Type B pancreatic cell (in vitro differentiated cells): Measurements from ENCODE around the gene HABP4. TPM values are rescaled to one million over a fixed set of nuclear protein-coding genes. Genes with fewer than 3 reads are reported as not detected.

Source experiments
- DNase-seq: peaks from one replicate; pipeline ENCODE4 v3.0.0; 2021; ENCODE audit warnings: mixed read lengths; ENCODE audit not compliant: unreplicated experiment; ENCODE audit errors: extremely low spot score
- H3K27ac Mint-ChIP-seq: 2 replicates; pipeline ENCODE4 v1.8.0; 2021; ENCODE audit warnings: mild to moderate bottlenecking, mixed read lengths
- H3K27me3 Mint-ChIP-seq: 2 replicates; pipeline ENCODE4 v1.8.0; 2021; ENCODE audit warnings: mixed read lengths
- H3K36me3 Mint-ChIP-seq: 2 replicates; pipeline ENCODE4 v1.8.0; 2021; ENCODE audit warnings: mixed read lengths
- H3K4me1 Mint-ChIP-seq: one replicate; pipeline ENCODE4 v1.8.0; 2021; ENCODE audit warnings: mixed read lengths; ENCODE audit not compliant: unreplicated experiment
- H3K4me3 Mint-ChIP-seq: 2 replicates; pipeline ENCODE4 v1.8.0; 2021; ENCODE audit warnings: mild to moderate bottlenecking, mixed read lengths
- H3K9me3 Mint-ChIP-seq: 2 replicates; pipeline ENCODE4 v1.8.0; 2021; ENCODE audit warnings: mixed read lengths
- long read RNA-seq: library from polyadenylated mRNA; unstranded; transcript quantifications from one replicate; pipeline ENCODE4 v2.0.0, GENCODE V29; 2020
- total RNA-seq: library from RNA; stranded (reverse); gene quantifications from 2 replicates; pipeline ENCODE4 v1.2.1, GENCODE V29; 2021; ENCODE audit warnings: low replicate concordance
- TF ChIP-seq, protein P1 (sequence below): fragments of 200-600 bp; sonication (generic); conservative IDR thresholded peaks from 2 replicates; pipeline ENCODE4 v1.5.0; 2021; ENCODE audit warnings: antibody characterized with exemption, mild to moderate bottlenecking

The HABP4 gene, protein sequence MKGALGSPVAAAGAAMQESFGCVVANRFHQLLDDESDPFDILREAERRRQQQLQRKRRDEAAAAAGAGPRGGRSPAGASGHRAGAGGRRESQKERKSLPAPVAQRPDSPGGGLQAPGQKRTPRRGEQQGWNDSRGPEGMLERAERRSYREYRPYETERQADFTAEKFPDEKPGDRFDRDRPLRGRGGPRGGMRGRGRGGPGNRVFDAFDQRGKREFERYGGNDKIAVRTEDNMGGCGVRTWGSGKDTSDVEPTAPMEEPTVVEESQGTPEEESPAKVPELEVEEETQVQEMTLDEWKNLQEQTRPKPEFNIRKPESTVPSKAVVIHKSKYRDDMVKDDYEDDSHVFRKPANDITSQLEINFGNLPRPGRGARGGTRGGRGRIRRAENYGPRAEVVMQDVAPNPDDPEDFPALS
- 10.1 and 19.4 TPM in 2 replicates for total RNA-seq
- long read RNA-seq, partial matches to known transcripts = 0 of 1 reads
- long read RNA-seq, other reads (novel, unspliced or antisense) = 0 of 1 reads

DNA sequence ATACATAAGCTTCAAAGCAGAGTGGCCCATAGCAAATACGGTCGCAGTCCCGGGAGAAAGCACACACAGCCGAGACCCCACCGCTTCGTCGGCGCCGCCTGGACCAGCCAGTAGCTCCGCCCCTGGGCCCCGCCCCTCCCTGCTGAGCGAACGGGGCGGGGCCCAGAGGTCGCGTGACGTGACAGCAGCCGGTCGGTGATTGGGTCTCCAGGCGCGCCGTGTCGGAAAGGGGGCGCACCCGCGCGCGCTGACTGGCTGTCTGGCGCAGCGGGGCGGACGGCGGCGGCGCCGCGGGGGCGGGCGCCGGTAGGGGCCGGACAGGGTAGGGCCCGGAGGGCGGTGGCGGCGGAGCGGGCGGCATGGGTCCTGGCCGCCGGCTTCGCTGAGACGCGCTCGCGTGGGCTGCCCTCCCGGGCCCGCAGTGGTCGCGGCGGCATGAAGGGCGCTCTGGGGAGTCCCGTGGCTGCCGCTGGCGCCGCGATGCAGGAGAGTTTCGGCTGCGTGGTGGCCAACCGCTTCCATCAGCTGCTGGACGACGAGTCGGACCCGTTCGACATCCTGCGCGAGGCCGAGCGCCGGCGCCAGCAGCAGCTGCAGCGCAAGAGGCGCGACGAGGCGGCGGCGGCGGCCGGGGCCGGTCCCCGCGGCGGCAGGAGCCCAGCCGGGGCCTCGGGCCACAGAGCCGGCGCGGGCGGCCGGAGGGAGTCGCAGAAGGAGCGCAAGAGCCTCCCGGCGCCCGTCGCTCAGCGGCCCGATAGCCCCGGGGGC, at the start of gene HABP4:
Gene HABP4, plus strand, starts transcription at position 325 of the 768 bp plus-strand sequence. Its CDS starts 111 bp downstream, at position 436.
- DNase-seq = peak; percentile 97
- Mint-ChIP-seq H3K27ac (peak within 1 kb of the TSS; percentile 92), H3K9me3 (no peaks in the 10 kb centered on the region), H3K4me1 (peaks cover 17% of the 10 kb centered on the region), H3K36me3 (no peaks in the 10 kb centered on the region), H3K4me3 (peak within 1 kb of the TSS; percentile 94), H3K27me3 (peaks cover 11% of the 10 kb centered on the region)
- TF ChIP-seq, protein P1, sequence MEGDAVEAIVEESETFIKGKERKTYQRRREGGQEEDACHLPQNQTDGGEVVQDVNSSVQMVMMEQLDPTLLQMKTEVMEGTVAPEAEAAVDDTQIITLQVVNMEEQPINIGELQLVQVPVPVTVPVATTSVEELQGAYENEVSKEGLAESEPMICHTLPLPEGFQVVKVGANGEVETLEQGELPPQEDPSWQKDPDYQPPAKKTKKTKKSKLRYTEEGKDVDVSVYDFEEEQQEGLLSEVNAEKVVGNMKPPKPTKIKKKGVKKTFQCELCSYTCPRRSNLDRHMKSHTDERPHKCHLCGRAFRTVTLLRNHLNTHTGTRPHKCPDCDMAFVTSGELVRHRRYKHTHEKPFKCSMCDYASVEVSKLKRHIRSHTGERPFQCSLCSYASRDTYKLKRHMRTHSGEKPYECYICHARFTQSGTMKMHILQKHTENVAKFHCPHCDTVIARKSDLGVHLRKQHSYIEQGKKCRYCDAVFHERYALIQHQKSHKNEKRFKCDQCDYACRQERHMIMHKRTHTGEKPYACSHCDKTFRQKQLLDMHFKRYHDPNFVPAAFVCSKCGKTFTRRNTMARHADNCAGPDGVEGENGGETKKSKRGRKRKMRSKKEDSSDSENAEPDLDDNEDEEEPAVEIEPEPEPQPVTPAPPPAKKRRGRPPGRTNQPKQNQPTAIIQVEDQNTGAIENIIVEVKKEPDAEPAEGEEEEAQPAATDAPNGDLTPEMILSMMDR = no peak

DNA sequence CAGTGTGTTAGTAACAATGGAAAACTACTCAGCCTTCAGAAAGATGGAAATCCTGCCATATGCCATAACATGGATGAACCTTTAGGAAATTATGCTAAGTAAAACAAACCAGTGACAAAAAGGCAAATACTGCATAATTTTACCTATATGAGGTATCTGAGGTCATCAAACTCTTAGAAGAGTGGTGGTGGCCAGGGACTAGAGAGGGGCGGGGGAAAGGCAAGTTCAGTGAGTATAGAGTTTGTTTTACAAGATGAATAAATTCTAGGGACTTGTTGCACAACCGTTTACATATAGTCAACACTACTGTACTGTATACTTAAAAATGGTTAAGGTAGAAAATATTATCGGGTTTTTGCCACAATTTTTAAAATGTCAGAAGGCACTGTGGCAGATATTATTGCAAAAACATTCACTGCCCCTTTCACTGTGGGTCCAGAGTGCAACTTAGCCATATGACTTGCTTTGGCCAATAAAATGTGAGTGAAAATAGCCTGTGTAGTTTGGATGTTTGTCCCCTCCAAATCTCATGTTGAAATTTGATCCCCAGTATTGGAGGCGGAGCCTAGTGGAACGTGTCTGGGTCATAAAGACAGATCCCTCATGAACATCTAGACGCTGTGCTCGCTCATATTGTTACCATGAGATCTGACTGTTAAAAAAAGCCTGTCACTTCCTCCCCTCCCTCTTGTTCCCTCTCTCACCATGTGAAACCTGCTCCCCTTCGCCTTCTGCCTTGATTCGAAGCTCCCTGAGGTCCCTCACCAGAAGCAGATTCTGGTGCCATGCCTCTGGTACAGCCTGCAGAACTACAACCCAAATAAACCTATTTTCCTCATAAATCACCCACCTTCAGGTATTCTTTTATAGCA, 41.3 kb upstream of the HABP4 start:
- H3K4me3 Mint-ChIP-seq = no peak overlapping the region
- H3K4me1 Mint-ChIP-seq = no peaks in the 10 kb centered on the region
- no peak for DNase-seq
- H3K27ac Mint-ChIP-seq = no peak overlapping the region
- H3K36me3 Mint-ChIP-seq = peaks cover 10% of the 10 kb centered on the region
- no peaks in the 10 kb centered on the region for H3K27me3 Mint-ChIP-seq
- TF ChIP-seq, protein P1 = no peak
- H3K9me3 Mint-ChIP-seq = no peaks in the 10 kb centered on the region

DNA sequence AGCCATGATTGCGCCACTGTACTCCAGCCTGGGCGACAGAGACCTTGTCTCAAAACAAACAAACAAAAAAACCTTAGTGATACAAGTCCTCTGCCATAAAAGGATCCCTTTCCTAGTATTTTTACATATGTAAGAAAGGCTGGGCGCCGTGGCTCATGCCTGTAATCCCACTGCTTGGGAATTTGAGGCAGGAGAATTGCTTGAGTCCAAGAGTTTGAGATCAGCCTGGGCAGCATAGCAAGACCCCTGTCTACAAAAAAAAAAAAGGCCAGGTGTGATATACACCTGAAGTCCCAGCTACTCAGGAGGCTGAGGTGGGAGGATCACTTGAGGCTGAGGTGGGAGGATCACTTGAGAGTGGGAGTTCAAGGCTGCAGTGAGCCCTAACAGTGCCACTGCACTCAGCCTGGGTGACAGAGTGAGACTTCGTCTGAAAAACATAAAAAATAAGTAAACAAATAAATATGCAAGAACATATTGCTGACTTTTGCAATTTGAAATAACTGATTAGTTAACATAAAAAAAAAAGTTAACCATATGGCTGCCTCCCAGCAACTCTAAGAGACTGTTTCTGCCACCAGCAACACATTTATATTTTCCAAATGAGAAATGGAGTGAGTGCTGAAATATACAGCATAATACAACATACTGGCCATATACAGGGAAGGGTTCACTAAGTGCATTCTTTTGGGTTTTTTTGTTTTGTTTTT, 38.7 kb upstream of the HABP4 start:
- TF ChIP-seq, protein P1 = no peak
- H3K9me3 Mint-ChIP-seq = no peaks in the 10 kb centered on the region
- no peak overlapping the region for H3K27ac Mint-ChIP-seq
- H3K27me3 Mint-ChIP-seq = no peaks in the 10 kb centered on the region
- no peak for DNase-seq
- H3K4me3 Mint-ChIP-seq = no peak overlapping the region
- peaks cover 10% of the 10 kb centered on the region for H3K36me3 Mint-ChIP-seq
- no peaks in the 10 kb centered on the region for H3K4me1 Mint-ChIP-seq

DNA sequence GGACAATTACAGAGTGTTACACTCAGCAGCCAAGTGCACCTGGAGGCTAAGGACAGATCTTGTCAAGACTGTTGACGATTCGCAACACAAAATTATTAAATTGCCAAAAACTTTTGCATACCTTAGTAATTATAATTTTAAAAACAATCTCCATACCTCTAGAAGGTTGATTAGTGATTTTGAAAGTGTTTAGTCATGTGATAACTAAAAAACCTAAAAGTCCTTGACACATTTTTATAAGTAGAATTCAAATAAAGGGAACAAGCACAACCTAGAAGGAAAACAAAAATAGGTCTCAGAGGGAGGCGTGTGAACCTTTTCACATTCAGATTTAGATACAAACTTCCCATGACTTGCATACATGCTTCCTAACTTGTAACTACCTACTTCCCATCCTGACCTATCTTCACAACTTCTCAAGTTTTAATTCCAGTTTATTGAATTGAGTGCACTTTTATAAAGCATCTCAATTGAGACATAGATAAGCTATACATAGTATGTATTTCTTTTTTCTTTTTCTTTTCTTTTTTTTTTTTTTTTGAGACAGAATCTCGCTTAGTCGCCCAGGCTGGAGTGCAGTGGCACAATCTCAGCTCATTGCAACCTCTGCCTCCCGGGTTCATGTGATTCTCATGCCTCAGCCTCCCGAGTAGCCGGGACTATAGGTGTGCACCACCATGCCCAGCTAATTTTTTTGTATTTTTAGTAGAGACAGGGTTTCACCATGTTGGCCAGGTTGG, 37.6 kb upstream of the HABP4 start:
- no peak for DNase-seq
- Mint-ChIP-seq H3K27me3 (no peaks in the 10 kb centered on the region), H3K4me1 (peaks cover 7% of the 10 kb centered on the region), H3K4me3 (no peak overlapping the region), H3K27ac (no peak overlapping the region), H3K36me3 (peaks cover 11% of the 10 kb centered on the region), H3K9me3 (no peaks in the 10 kb centered on the region)
- TF ChIP-seq, protein P1 = no peak
